K562 (cell line): ENCODE measurements around the gene PPP2R2D. TPM values are rescaled to one million over a fixed set of nuclear protein-coding genes. Genes with fewer than 3 reads are reported as not detected.

Source experiments
- ATAC-seq: fragments of 200-7000 bp; cut with Tn5 transposase; 3 replicates; pipeline ENCODE4 v1.9.1; 2020; ENCODE audit warnings: moderate library complexity
- BruUV-seq: library from RNA; stranded (reverse); fragments of 400-500 nt; replicated peaks from 2 replicates; lab custom pipeline; 2021; lab: Mats Ljungman, UMichigan
- CTCF ChIA-PET: fragments of 300-600 bp; formaldehyde crosslinking; extraction: SDS; loops from one replicate; lab custom pipeline; 2021; ENCODE audit warnings: low intra/inter-chr PET ratio; lab: Yijun Ruan, JAX
- POLR2A ChIA-PET: fragments of 300-600, 350-650 bp; sonication (Branson Sonifier 250); formaldehyde crosslinking; extraction: SDS; loops from one replicate; lab custom pipeline; 2021; ENCODE audit warnings: antibody characterized with exemption, inconsistent platforms; lab: Yijun Ruan, JAX
- DNase-seq, 4 experiments: peaks; one replicate each; pipeline versions ENCODE4 v3.0.0 to v3.0.0-alpha.2; 2011 to 2018; ENCODE audit warnings: low spot score in 3 of 4, mixed read lengths in 3 of 4; ENCODE audit errors: extremely low read depth in 1 of 4
- FAIRE-seq: peaks from 2 replicates; lab custom pipeline; 2011; peaks lifted over from hg19 to GRCh38; lab: Jason Lieb, UNC
- H2AFZ ChIP-seq: 2 replicates; pipeline ENCODE4 v1.6.0; 2011; ENCODE audit warnings: low read depth, low read length, control low read depth, inconsistent platforms
- H3K27ac ChIP-seq: fragments of 200-600 bp; 3 replicates; pipeline ENCODE4 v1.8.0; 2011; ENCODE audit warnings: low read depth, mild to moderate bottlenecking, control low read depth, inconsistent platforms, low read length, moderate library complexity, mixed read lengths; ENCODE audit errors: extremely low read depth
- H3K27me3 ChIP-seq, 2 experiments: fragments of 300-600 bp in 1 of 2; 2 replicates in 1 of 2; 3 replicates in 1 of 2; pipeline versions ENCODE4 v1.6.0 to v1.8.0; 2011; ENCODE audit warnings: inconsistent platforms in 2 of 2, low read length in 2 of 2, mild to moderate bottlenecking in 1 of 2, mixed read lengths in 1 of 2, moderate library complexity in 1 of 2; ENCODE audit not compliant: control insufficient read depth in 2 of 2, insufficient read depth in 2 of 2
- H3K36me3 ChIP-seq: fragments of 300-600 bp; 3 replicates; pipeline ENCODE4 v1.8.0; 2011; ENCODE audit warnings: mild to moderate bottlenecking, low read length, inconsistent platforms; ENCODE audit not compliant: control insufficient read depth, insufficient read depth
- H3K4me1 ChIP-seq, 2 experiments: fragments of 200-600 bp in 1 of 2; replicated peaks in 1 of 2; 2 replicates in 1 of 2; 3 replicates in 1 of 2; pipeline versions ENCODE4 v1.5.1 to v1.8.0; 2011; ENCODE audit warnings: inconsistent platforms in 2 of 2, low read length in 2 of 2, mild to moderate bottlenecking in 1 of 2, mixed read lengths in 1 of 2, moderate library complexity in 1 of 2; ENCODE audit not compliant: control insufficient read depth in 2 of 2, insufficient read depth in 2 of 2
- H3K4me2 ChIP-seq: 2 replicates; pipeline ENCODE4 v1.6.1; 2011; ENCODE audit warnings: low read length, control low read depth, inconsistent platforms, mixed read lengths; ENCODE audit not compliant: insufficient read depth
- H3K4me3 ChIP-seq: fragments of 200-600 bp; sonication (generic), shearing (Covaris generic); 2 replicates; pipeline ENCODE4 v1.5.1; 2016; ENCODE audit warnings: control low read depth, inconsistent platforms
- H3K79me2 ChIP-seq: fragments of 200-600 bp; 3 replicates; pipeline ENCODE4 v1.8.0; 2011; ENCODE audit warnings: low read length, inconsistent platforms; ENCODE audit not compliant: control insufficient read depth, insufficient read depth
- H3K9ac ChIP-seq, 2 experiments: 2 replicates each; pipeline versions ENCODE4 v1.6.0 to v1.6.1; 2011; ENCODE audit warnings: low read depth in 2 of 2, low read length in 2 of 2, control low read depth in 1 of 2, inconsistent platforms in 1 of 2, mild to moderate bottlenecking in 1 of 2, mixed read lengths in 1 of 2; ENCODE audit not compliant: insufficient read depth in 1 of 2
- H3K9me1 ChIP-seq: one replicate; pipeline ENCODE4 v1.6.0; 2011; ENCODE audit warnings: inconsistent platforms, mild to moderate bottlenecking, low read length, moderate library complexity; ENCODE audit not compliant: control insufficient read depth, insufficient read depth
- H3K9me3 ChIP-seq: replicated peaks from 2 replicates; pipeline ENCODE4 v1.5.1; 2011; ENCODE audit warnings: low read depth, low read length, inconsistent platforms; ENCODE audit not compliant: control insufficient read depth, insufficient read depth
- H4K20me1 ChIP-seq: replicated peaks from 2 replicates; pipeline ENCODE4 v1.6.1; 2011; ENCODE audit warnings: low read length, inconsistent platforms, mixed read lengths; ENCODE audit not compliant: control insufficient read depth, insufficient read depth
- E2F8 ChIP-seq: fragments of 450-650 bp; IDR thresholded peaks from 2 replicates; pipeline ENCODE4 v1.7.1; 2018; ENCODE audit warnings: mild to moderate bottlenecking, low read depth; ENCODE audit not compliant: partially characterized antibody
- HIVEP1 ChIP-seq: fragments of 250-450 bp; sonication (Bioruptor Pico); IDR thresholded peaks from 2 replicates; pipeline ENCODE4 v1.4.0; 2020; ENCODE audit warnings: mild to moderate bottlenecking
- PTBP1 ChIP-seq: fragments of 200-400 bp; formaldehyde crosslinking; IDR thresholded peaks from 2 replicates; pipeline ENCODE4 v1.6.1; 2017; ENCODE audit warnings: low read depth, low read length
- ZNF316 ChIP-seq: fragments of 450-650 bp; IDR thresholded peaks from 2 replicates; pipeline ENCODE4 v1.6.1; 2016
- WGBS: fragments of 100-300 bp; shearing (Covaris generic); methylation state at CpG from one replicate; pipeline ENCODE4 v1.1.6; 2016; ENCODE audit warnings: low coverage, mixed read lengths; ENCODE audit not compliant: insufficient coverage; ENCODE audit errors: missing lambda C conversion rate; 5-methylcytosine and 5-hydroxymethylcytosine counted together
- in situ Hi-C: fragments of 300-500 bp; cut with MboI; formaldehyde crosslinking; loops from 4 replicates; pipeline ENCODE4 v1.15.0; 2018; ENCODE audit warnings: inconsistent platforms, mixed read lengths
- intact Hi-C: fragments of 100-400 bp; cut with micrococcal nuclease; formaldehyde crosslinking; loops from 2 replicates; pipeline ENCODE4 v1.14.2; 2022
- polyA plus RNA-seq, 8 experiments: library from polyadenylated mRNA; depleted of rRNA in 4 of 8; stranded (reverse) in 5 of 8; unstranded in 3 of 8; fragments of >200 nt; fragmentation: Nextera tagmentation in 2 of 8; fragmentation: Illumina TruSeq in 1 of 8; extraction: Ambion mirVana in 2 of 8; extraction: Trizol in 1 of 8; gene quantifications; 2 replicates each; pipeline versions ENCODE4 v1.2.1 to v1.2.3, GENCODE V29; 2011 to 2014; ENCODE audit warnings: inconsistent platforms in 1 of 8, missing spikeins in 1 of 8
- total RNA-seq, 7 experiments: library from RNA; depleted of rRNA in 6 of 7; stranded (reverse); fragments of >200 nt in 6 of 7; fragmentation: Illumina TruSeq in 2 of 7; extraction: Trizol in 2 of 7; gene quantifications; 2 replicates each; pipeline versions ENCODE4 v1.2.1 to v1.2.3, GENCODE V29; 2011 to 2021; ENCODE audit warnings: low replicate concordance in 1 of 7

The PPP2R2D gene
- total and polyA plus RNA-seq, 9 of the 15 experiments (the other 6 are each of a cell fraction or from before 2014, with no cell fraction given) = 1.9 to 37.0 (median 26.8) TPM

GRCh38 chr10:131865223-131865917, 35.4 kb upstream of the PPP2R2D start:
- BruUV-seq = no TSS peak
- no peak for TF ChIP-seq PTBP1
- TF ChIP-seq E2F8 = no peak
- TF ChIP-seq ZNF316 = 0 out of 2 replicates have a peak, but pooled peaks have one; percentile 22
- TF ChIP-seq HIVEP1 (CRISPR knock-in tag) = no peak
- TF ChIP-seq, all 486 proteins: peak for 1

More at GRCh38 chr10:131865223-131865917, 35.4 kb upstream of the PPP2R2D start:
- ChIA-PET POLR2A (no interaction called here), CTCF (no interaction called here)
- no peak for FAIRE-seq
- H3K9me3 ChIP-seq = no peaks in the 10 kb centered on the region
- intact Hi-C loops = no loop called here
- no peaks in the 10 kb centered on the region for H3K79me2 ChIP-seq
- ATAC-seq = no peak
- no peak overlapping the region for H3K4me3 ChIP-seq
- H3K4me2 ChIP-seq = no peak overlapping the region
- WGBS = 2% methylated on average over 14 of the region's 14 CpGs
- no peaks in the 10 kb centered on the region for H3K36me3 ChIP-seq
- H3K9ac ChIP-seq = no peak overlapping the region
- H3K27ac ChIP-seq = no peak overlapping the region
- no peak overlapping the region for H2AFZ ChIP-seq
- no peak for DNase-seq
- H3K4me1 ChIP-seq = no peaks in the 10 kb centered on the region
- no peaks in the 10 kb centered on the region for H4K20me1 ChIP-seq
- in situ Hi-C loops = no loop called here
- H3K9me1 ChIP-seq = no peaks in the 10 kb centered on the region
- peaks cover 6 to 40% of the 10 kb centered on the region in 2 experiments; a peak in 4 of 5 replicates for H3K27me3 ChIP-seq
